ENCODE data around the gene HOXA13.

HOXA13 gene

GRCh38 chr7:27166531-27167505 is 33.1 kb downstream of the HOXA13 start:
- no peak overlapping the region for H3K4me3 ChIP-seq (ENCODE audit: low read length)
- H3K27ac ChIP-seq (ENCODE audit: low read length), result no peak overlapping the region
- no peak overlapping the region for H3K9ac ChIP-seq (ENCODE audit: low read depth, low read length)
- no peaks in the 10 kb centered on the region for H3K36me3 ChIP-seq (ENCODE audit: insufficient read depth, low read depth, low read length)
- H3K9me3 ChIP-seq (ENCODE audit: insufficient read depth, low read depth, low read length), result peaks cover 28% of the 10 kb centered on the region; the same call in 1 of the 2 replicates
- no peaks in the 10 kb centered on the region for H3K4me1 ChIP-seq (ENCODE audit: insufficient read depth, low read length)
- peaks cover 100% of the 10 kb centered on the region for H3K27me3 ChIP-seq (ENCODE audit: insufficient read depth, low read length)

DNA sequence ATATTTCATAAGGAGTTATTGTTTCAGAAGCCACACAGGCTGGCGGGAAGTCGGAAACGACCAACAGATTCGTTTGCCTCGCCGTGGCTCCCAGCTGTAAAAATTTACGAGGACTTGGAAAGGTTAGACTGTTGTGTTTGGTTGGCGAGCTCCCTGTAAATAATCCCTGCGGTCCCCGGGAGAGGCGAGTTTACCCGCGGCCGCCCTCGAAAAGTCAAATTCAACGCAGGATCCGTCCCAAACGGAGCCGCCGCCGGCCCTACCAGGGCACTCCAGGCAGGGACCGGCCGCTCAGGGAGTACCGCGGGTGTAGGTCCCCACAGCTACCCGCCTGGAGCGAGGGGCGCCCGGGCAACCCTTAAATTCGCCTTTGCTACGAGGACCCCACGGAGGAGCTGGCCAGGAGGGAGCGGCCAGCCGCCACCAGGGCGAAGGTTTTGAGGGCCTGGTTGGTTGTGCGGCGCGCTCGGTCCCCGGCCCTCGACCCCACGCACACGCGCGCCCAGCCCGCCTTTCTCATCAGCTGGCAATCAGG is 33.8 kb downstream of the HOXA13 start:
- Histone ChIP-seq H3K4me3 (ENCODE audit: low read length) (no peak overlapping the region), H3K9ac (ENCODE audit: low read depth, low read length) (no peak overlapping the region), H3K27ac (ENCODE audit: low read length) (no peak overlapping the region), H3K27me3 (ENCODE audit: insufficient read depth, low read length) (peaks cover 100% of the 10 kb centered on the region), H3K4me1 (ENCODE audit: insufficient read depth, low read length) (no peaks in the 10 kb centered on the region), H3K36me3 (ENCODE audit: insufficient read depth, low read depth, low read length) (no peaks in the 10 kb centered on the region), H3K9me3 (ENCODE audit: insufficient read depth, low read depth, low read length) (peaks cover 28% of the 10 kb centered on the region; the same call in 1 of the 2 replicates)

- no peak within 1 kb of the TSS for H3K9ac ChIP-seq (ENCODE audit: low read depth, low read length)
- no peaks in the 10 kb centered on the region for H3K4me1 ChIP-seq (ENCODE audit: insufficient read depth, low read length)
- H3K27me3 ChIP-seq (ENCODE audit: insufficient read depth, low read length), result peaks cover 100% of the 10 kb centered on the region
These were observed 34.5 kb downstream of the HOXA13 start, which contains the start of gene HOXA9 for GRCh38 chr7:27165089-27165995. Gene HOXA9, minus strand, starts transcription at chr7:27165537. Its CDS starts 80 bp downstream, at chr7:27165457.

DNA sequence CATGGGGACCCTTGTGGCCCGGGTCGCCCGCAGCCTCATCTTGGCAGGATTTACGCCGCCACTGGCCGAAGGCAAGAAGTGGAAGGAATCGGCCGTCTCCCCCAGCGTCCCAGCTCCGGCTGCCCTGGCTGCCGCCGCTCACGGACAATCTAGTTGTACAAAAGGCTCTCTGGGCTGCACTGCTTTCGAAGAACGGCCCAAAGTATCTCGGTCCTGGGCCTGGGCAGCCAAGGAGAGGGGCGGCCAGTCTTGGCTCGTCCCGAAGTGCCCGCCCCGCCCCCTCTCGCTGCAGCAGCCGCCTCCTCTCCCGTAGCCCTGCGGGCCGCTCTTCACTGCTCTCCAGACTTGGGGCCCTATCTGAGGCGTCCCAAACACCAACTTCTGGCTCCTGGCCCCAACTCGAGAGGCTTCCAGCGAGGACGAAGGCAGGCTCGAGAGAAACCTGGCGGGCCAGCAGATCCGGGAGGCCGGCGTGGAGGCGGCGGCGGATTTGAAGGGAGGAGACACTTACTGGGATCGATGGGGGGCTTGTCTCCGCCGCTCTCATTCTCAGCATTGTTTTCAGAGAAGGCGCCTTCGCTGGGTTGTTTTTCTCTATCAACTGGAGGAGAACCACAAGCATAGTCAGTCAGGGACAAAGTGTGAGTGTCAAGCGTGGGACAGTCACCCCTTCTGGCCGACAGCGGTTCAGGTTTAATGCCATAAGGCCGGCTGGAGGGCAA is 35.4 kb downstream of the HOXA13 start:
- peaks cover 100% of the 10 kb centered on the region for H3K27me3 ChIP-seq (ENCODE audit: insufficient read depth, low read length)
- H3K4me1 ChIP-seq (ENCODE audit: insufficient read depth, low read length), result no peaks in the 10 kb centered on the region
- peaks cover 28% of the 10 kb centered on the region; the same call in 1 of the 2 replicates for H3K9me3 ChIP-seq (ENCODE audit: insufficient read depth, low read depth, low read length)
- no peak overlapping the region for H3K9ac ChIP-seq (ENCODE audit: low read depth, low read length)
- no peak overlapping the region for H3K4me3 ChIP-seq (ENCODE audit: low read length)
- H3K27ac ChIP-seq (ENCODE audit: low read length), result no peak overlapping the region
- no peaks in the 10 kb centered on the region for H3K36me3 ChIP-seq (ENCODE audit: insufficient read depth, low read depth, low read length)

More at GRCh38 chr7:27165089-27165995, 34.5 kb downstream of the HOXA13 start, which contains the start of gene HOXA9:
- Histone ChIP-seq H3K36me3 (ENCODE audit: insufficient read depth, low read depth, low read length) (no peaks in the 10 kb centered on the region), H3K27ac (ENCODE audit: low read length) (no peak within 1 kb of the TSS), H3K4me3 (ENCODE audit: low read length) (no peak within 1 kb of the TSS), H3K9me3 (ENCODE audit: insufficient read depth, low read depth, low read length) (peaks cover 28% of the 10 kb centered on the region; the same call in 1 of the 2 replicates)

DNA sequence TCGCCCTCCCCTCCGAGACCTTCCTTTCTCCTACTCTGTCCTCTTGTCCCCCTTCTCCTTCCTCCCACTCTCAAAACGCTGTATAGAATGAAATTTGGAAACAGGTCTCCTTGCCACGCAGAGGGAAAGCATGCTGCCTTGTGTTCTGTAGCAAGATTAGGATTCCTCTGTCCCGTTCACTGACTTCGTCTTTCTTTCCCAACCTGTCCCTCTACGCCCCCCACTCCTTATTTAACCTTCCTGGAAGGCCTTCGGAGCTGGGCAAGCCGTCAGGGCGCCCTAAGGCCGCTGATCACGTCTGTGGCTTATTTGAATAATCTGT is 35.9 kb downstream of the HOXA13 start:
- Histone ChIP-seq H3K27ac (ENCODE audit: low read length) (no peak overlapping the region), H3K4me1 (ENCODE audit: insufficient read depth, low read length) (no peaks in the 10 kb centered on the region), H3K4me3 (ENCODE audit: low read length) (no peak overlapping the region), H3K9me3 (ENCODE audit: insufficient read depth, low read depth, low read length) (peaks cover 28% of the 10 kb centered on the region; the same call in 1 of the 2 replicates), H3K9ac (ENCODE audit: low read depth, low read length) (no peak overlapping the region), H3K36me3 (ENCODE audit: insufficient read depth, low read depth, low read length) (no peaks in the 10 kb centered on the region), H3K27me3 (ENCODE audit: insufficient read depth, low read length) (peaks cover 100% of the 10 kb centered on the region)

DNA sequence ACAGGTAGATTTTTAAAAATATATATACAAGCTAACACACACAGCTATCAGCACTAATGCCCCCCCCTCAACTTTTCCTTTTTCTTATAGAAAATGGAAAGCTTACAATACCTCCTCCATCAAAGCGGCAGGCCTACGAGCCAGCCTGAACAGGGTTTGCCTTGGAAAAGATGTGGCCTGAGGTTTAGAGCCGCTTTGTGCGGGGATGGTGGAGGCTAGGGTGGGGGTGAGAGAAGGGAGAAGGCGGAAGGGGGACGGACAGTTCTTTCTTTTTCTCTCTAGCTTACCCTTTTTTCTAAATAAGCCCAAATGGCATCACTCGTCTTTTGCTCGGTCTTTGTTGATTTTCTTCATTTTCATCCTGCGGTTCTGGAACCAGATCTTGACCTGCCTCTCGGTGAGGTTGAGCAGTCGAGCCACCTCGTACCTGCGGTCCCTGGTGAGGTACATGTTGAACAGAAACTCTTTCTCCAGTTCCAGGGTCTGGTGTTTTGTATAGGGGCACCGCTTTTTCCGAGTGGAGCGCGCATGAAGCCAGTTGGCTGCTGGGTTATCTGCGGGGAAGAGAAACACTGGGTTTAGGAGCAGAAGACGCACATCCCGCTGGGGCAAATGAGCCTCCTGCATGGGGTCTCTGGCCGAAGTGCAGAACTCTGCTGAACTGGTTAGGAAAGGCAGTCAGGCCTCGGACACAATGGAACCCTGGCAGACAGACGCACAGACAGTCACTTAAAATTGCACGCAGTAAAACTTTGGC is 36.4 kb downstream of the HOXA13 start:
- Histone ChIP-seq H3K9ac (ENCODE audit: low read depth, low read length) (no peak overlapping the region), H3K36me3 (ENCODE audit: insufficient read depth, low read depth, low read length) (no peaks in the 10 kb centered on the region), H3K27me3 (ENCODE audit: insufficient read depth, low read length) (peaks cover 100% of the 10 kb centered on the region), H3K4me1 (ENCODE audit: insufficient read depth, low read length) (no peaks in the 10 kb centered on the region), H3K4me3 (ENCODE audit: low read length) (no peak overlapping the region), H3K9me3 (ENCODE audit: insufficient read depth, low read depth, low read length) (peaks cover 28% of the 10 kb centered on the region; the same call in 1 of the 2 replicates), H3K27ac (ENCODE audit: low read length) (no peak overlapping the region)

- Histone ChIP-seq H3K27me3 (ENCODE audit: insufficient read depth, low read length) (peaks cover 100% of the 10 kb centered on the region), H3K9me3 (ENCODE audit: insufficient read depth, low read depth, low read length) (peaks cover 26% of the 10 kb centered on the region; the same call in 1 of the 2 replicates), H3K27ac (ENCODE audit: low read length) (no peak overlapping the region), H3K4me1 (ENCODE audit: insufficient read depth, low read length) (no peaks in the 10 kb centered on the region), H3K4me3 (ENCODE audit: low read length) (no peak overlapping the region), H3K36me3 (ENCODE audit: insufficient read depth, low read depth, low read length) (no peaks in the 10 kb centered on the region), H3K9ac (ENCODE audit: low read depth, low read length) (no peak overlapping the region)
These were observed 37.2 kb downstream of the HOXA13 start for GRCh38 chr7:27162561-27163287.

DNA sequence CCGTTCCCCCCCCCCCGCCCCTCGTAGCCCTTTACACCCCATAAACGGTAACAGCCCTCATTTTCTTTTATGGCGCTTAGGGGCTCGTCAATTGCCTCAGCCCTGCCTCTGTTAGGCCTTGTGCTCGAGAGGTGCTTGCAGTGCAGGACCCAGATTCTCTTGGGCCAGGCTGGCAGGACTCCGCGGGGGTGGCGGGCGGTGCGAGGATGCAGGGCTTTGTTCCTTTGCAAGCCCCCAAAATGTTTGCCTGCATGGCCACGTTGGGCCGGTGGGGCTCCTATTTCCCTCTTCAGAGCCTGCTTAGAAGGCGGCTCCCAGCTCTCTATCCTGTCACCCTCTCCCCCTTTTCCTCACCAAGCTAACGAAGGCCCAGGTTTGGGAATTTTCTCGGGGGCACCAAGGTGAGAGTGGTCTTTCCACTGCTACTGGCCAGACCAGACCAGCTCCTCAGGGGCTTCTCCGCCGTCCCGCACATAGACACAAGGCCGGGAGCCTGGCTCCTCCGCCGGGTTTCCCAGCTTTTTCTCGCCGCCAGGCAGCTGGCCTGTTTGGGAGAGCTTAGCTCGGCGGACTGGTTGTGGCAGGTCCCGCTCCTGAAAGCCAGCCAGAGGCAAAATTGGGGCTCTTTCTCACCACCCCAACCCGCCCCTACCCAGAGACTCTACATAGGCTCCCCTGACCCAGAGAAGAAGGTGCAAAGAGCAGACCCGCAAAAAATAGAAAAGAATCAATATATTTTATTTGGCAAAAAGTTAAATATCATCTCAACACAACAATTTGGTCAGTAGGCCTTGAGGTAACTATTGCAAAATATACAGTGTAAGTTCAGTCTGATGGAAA is 38.0 kb downstream of the HOXA13 start:
- Histone ChIP-seq H3K36me3 (ENCODE audit: insufficient read depth, low read depth, low read length) (no peaks in the 10 kb centered on the region), H3K4me1 (ENCODE audit: insufficient read depth, low read length) (no peaks in the 10 kb centered on the region), H3K27me3 (ENCODE audit: insufficient read depth, low read length) (peaks cover 100% of the 10 kb centered on the region), H3K4me3 (ENCODE audit: low read length) (no peak overlapping the region), H3K9me3 (ENCODE audit: insufficient read depth, low read depth, low read length) (peaks cover 32% of the 10 kb centered on the region; the same call in 1 of the 2 replicates), H3K27ac (ENCODE audit: low read length) (no peak overlapping the region), H3K9ac (ENCODE audit: low read depth, low read length) (no peak overlapping the region)

DNA sequence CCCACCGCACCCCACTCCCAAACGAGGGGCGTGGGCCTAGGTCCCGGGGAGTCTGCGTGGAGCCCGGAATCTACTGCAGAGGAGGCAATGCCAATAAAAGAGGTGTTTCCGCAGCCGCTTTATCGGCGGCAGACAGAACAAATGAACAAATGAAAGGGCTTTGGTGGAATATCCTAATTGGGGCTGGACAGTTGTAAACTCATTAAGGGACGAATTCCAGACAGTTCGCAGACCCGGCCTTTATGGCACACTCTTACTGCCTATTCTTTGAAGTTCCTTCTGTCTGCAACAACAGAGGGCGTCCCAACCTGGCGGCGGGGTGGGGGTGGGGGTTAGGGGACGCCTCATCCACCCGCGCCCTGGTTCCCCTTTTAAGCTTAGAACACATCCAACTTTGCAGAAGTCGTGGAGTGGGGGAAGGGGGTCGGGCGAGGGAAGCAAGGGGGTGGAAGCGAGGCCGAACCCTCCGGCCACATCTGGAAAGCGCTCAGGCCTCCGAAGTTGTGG is 38.6 kb downstream of the HOXA13 start:
- Histone ChIP-seq H3K36me3 (ENCODE audit: insufficient read depth, low read depth, low read length) (no peaks in the 10 kb centered on the region), H3K27ac (ENCODE audit: low read length) (no peak overlapping the region), H3K4me3 (ENCODE audit: low read length) (no peak overlapping the region), H3K27me3 (ENCODE audit: insufficient read depth, low read length) (peaks cover 100% of the 10 kb centered on the region), H3K9me3 (ENCODE audit: insufficient read depth, low read depth, low read length) (peaks cover 25% of the 10 kb centered on the region; the same call in 1 of the 2 replicates), H3K9ac (ENCODE audit: low read depth, low read length) (no peak overlapping the region), H3K4me1 (ENCODE audit: insufficient read depth, low read length) (no peaks in the 10 kb centered on the region)
